Liver (tissue), 3 donors: Measurements from ENCODE around the gene APOL6.

Experiments used
- CTCF ChIP-seq: fragments of 150-350 bp; IDR thresholded peaks from 2 replicates; pipeline ENCODE4 v1.5.1; 2017; ENCODE audit warnings: improper control_type of control experiment, low read depth, low read length; ENCODE audit not compliant: missing input control
- EGR1 ChIP-seq, 2 donors: IDR thresholded peaks; 2 replicates each; pipeline ENCODE4 v1.6.1; 2016 to 2018; ENCODE audit warnings: antibody characterized with exemption in 2 of 2, low read depth in 2 of 2
- FOXA1 ChIP-seq: IDR thresholded peaks from 2 replicates; pipeline ENCODE4 v1.6.1; 2016; ENCODE audit warnings: antibody characterized with exemption
- GABPA ChIP-seq, 2 donors: IDR thresholded peaks in 1 of 2; conservative IDR thresholded peaks in 1 of 2; 2 replicates each; pipeline ENCODE4 v1.6.1; 2016; ENCODE audit warnings: antibody characterized with exemption in 2 of 2, mild to moderate bottlenecking in 1 of 2, moderate library complexity in 1 of 2
- MAX ChIP-seq: IDR thresholded peaks from 2 replicates; pipeline ENCODE4 v1.6.1; 2016; ENCODE audit warnings: antibody characterized with exemption
- NR2F2 ChIP-seq: IDR thresholded peaks from 2 replicates; pipeline ENCODE4 v1.6.1; 2016; ENCODE audit warnings: antibody characterized with exemption
- RAD21 ChIP-seq, 2 donors: IDR thresholded peaks; 2 replicates each; pipeline ENCODE4 v1.6.1; 2016; ENCODE audit warnings: antibody characterized with exemption in 2 of 2, mild to moderate bottlenecking in 2 of 2
- REST ChIP-seq: IDR thresholded peaks from 2 replicates; pipeline ENCODE4 v1.6.1; 2016; ENCODE audit warnings: antibody characterized with exemption, mild to moderate bottlenecking
- RXRA ChIP-seq, 2 donors: IDR thresholded peaks; 2 replicates each; pipeline ENCODE4 v1.6.1; 2017 to 2018; ENCODE audit warnings: antibody characterized with exemption in 2 of 2, mild to moderate bottlenecking in 1 of 2
- SP1 ChIP-seq: IDR thresholded peaks from 2 replicates; pipeline ENCODE4 v1.6.1; 2018; ENCODE audit warnings: antibody characterized with exemption, mild to moderate bottlenecking
- TAF1 ChIP-seq: conservative IDR thresholded peaks from 2 replicates; pipeline ENCODE4 v1.6.1; 2016; ENCODE audit warnings: antibody characterized with exemption, mild to moderate bottlenecking
- YY1 ChIP-seq: IDR thresholded peaks from 2 replicates; pipeline ENCODE4 v1.6.1; 2016; ENCODE audit warnings: antibody characterized with exemption, mild to moderate bottlenecking
- ZBTB33 ChIP-seq: IDR thresholded peaks from 2 replicates; pipeline ENCODE4 v1.6.1; 2016; ENCODE audit warnings: antibody characterized with exemption
- donor health status: healthy.
- donor health status: healthy.

DNA sequence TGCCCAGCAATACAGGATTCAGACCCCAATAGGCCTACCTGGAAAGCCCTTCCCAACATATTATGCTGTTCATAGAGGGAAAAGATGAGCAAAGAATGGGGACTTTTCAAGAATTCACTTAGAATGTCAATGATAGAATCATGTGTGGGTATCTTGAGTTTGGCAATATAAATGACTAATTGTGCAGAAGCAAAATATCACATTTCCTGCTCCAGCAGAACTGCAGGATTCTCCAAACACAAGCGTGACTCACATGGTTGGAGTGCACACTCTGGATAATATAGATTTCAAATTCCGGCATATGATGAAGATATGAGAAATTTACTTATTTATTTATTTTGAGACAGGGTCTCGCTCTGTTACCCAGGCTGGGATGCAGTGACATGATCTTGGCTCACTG, 56.9 kb downstream of the APOL6 start:
- TF ChIP-seq CTCF (no peak), EGR1 (IDR thresholded peaks at IDR 0.05; ENCODE audit: low read depth in 2 of 2) (no peak), TAF1 (no peak), NR2F2 (no peak), SP1 (no peak), ZBTB33 (no peak), GABPA (IDR thresholded peaks at IDR 0.05 in 1 of 2, conservative IDR thresholded peaks at IDR 0.05 in 1 of 2) (no peak), RXRA (IDR thresholded peaks at IDR 0.05) (no peak), RAD21 (IDR thresholded peaks at IDR 0.05) (no peak), YY1 (no peak), REST (no peak), MAX (no peak), FOXA1 (no peak)
